GM21381 (cell line): Measurements from ENCODE around the gene VWF.

Experiments used
- ATAC-seq: cut with Tn5 transposase; IDR thresholded peaks from one replicate; pipeline ENCODE4 v1.9.1; 2021; ENCODE audit warnings: mild to moderate bottlenecking, moderate library complexity; ENCODE audit not compliant: unreplicated experiment

VWF gene

GRCh38 chr12:6062757-6063735, 61.4 kb downstream of the VWF start:
- no peak for ATAC-seq

- ATAC-seq: no peak
These were observed 62.1 kb downstream of the VWF start for GRCh38 chr12:6062395-6062756.

DNA sequence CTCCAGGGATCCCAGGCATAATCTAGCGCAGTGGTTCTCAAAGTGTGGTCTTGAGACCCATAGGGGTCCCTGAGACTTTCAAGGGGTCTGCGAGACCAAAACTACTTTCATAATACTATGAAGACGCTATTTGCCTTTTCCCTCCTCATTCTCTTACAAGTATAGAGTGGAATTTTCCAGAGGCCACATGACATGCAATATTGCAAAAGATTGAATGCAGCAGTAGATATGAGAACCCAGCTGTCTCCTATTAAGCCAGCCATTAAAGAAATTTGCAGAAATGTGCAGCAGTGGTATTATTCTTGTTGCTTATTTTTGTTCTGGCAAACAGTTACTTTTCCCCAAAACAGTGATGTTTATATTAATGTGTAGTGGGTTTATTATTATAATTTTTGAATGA, 62.8 kb downstream of the VWF start:
- ATAC-seq: no peak

DNA sequence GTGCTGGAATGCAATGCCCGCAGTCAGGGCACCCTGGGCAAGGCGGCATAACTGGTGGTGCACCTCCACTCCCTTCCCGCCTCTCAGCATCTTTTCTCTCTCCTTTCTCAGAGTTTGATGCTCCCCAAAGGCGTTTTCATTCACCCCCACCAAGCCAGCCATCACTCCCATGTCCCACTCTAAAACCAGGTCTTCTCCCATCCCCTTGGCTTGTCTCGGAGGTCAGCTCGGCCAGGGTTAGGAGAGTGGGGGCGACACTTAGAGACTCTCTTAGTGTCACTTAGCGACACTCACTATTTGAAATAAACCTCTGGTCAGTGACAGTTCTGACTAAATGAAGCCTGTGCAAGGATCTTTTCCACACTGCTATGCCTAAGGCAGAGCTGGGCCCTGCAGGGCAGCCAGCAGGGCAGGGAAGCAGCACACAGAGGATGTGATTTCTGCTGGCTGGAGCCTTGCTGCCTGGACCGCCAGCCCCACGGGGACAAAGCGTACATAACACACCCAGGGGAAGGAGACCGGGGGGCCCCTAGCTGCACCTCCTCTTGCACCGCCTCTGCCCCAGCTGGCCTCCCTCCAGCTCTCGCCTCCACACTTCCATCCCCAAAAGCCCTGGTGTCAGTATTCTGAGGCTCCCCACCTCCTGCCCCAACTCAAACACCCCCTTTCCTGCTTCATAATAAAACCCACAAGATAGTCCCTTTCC, 64.5 kb downstream of the VWF start:
- ATAC-seq: no peak

GRCh38 chr12:6059221-6059620, 65.2 kb downstream of the VWF start:
- ATAC-seq: no peak

DNA sequence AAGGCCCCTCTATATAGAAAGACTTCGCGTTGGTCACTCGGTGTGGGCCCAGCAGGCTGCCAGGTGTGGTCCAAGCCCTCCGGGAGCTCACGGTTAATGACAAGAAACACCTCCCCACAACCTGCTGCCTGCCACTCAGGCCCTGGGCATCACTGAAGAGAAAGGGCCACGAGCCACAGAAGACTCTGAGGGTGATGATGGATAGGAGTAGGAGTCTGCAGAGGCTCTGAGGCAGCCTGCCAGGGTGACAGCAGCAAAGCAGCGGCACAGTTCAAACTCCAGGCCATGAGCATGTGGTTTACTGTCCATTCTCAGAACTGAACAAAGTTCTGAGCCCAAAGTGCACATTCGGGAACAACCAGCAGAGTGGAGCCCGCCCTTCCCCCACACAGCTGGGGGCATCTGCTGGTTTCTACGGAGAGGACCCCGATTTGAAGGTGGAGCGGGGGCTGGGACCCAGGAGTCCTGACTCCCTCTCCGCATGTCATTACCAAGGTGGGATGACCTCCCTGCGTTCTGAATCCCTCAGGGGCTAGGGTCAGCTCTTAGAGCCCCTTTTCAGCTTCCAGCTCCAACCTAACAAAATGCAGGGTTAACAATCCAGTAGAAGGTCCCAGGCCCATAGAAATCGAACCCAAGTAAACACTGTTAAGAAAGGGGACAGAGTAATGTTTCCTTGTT, 65.8 kb downstream of the VWF start:
- ATAC-seq: no peak

DNA sequence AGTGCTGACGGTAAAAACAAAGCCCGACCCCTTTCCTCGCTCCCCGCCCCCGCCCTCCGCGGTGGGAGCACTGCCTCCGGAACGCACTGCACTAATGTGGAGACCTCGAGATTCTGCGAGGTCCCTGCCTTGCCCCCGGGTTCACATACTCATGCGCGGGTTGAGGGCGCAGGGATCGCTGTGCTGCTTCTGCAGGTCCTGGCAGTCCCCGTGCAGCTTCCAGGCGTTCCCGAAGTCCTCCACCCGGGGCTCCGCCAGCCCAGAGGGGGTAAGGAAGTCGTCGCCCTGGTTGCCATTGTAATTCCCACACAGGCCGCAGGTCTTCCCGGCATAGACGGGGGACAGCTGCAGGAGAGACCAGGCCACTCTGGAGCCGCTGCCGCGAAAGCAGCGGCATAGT, 66.8 kb downstream of the VWF start:
- ATAC-seq: no peak

- ATAC-seq: no peak
These were observed 67.8 kb downstream of the VWF start for GRCh38 chr12:6056406-6057240.

DNA sequence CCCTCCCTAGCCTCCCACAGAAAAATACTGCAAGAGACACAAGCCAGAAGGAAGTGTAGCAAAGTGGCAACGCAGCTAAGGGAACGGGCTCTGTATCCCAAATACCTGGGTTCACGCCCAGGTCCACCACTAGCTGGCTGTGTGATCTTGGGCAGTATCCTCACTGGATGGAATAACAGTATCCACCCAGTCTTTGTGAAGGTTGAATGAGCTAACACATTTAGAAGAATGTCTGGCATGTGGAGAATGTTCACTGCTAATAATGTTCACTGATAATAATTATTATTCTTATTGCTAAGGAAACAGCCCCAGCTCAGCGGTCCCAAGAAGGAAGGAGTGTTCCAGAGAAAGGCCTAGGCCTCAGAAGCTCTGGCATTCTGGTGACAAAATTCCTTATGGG, 70.9 kb downstream of the VWF start:
- no peak for ATAC-seq

DNA sequence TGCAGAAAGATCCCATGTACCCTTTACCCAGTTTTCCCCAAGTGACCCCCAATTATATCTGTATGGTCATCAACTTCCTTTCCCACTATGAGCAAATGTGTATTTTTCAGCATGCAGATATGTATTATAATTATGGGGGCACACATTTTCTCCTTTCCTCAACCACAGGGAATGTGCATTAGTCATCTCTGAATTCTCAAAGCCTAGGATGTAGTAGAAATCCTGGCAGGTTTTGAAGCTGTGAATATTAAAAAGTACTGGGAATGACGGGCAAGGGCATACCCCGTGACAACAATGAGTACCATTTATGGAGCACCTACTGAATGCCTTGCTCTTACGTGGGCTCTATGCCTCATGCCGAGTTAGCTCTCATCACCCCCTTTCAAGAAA, 71.5 kb downstream of the VWF start:
- ATAC-seq: no peak

GRCh38 chr12:6052206-6052939, 72.1 kb downstream of the VWF start:
- no peak for ATAC-seq

DNA sequence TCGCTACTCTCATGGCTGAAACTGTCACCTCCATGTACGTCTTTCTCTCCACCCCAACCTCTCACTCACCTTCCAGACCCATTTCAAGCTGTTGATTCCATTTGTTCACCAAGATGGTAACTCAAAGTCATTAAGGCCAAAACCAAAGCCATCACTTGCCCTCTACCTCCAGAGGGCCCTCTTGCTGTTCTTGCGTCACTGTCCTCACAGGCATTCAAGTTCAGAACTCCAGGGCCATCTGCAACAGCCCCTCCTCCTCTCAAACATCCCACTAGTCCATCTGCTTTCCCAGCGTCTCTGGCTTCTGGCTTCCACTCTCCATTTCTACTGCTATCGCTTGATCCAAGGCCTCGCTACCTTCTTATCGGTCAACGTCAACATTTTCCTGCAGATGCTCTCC, 74.5 kb downstream of the VWF start:
- no peak for ATAC-seq

- no peak for ATAC-seq
These were observed 74.9 kb downstream of the VWF start for GRCh38 chr12:6049587-6049986.

DNA sequence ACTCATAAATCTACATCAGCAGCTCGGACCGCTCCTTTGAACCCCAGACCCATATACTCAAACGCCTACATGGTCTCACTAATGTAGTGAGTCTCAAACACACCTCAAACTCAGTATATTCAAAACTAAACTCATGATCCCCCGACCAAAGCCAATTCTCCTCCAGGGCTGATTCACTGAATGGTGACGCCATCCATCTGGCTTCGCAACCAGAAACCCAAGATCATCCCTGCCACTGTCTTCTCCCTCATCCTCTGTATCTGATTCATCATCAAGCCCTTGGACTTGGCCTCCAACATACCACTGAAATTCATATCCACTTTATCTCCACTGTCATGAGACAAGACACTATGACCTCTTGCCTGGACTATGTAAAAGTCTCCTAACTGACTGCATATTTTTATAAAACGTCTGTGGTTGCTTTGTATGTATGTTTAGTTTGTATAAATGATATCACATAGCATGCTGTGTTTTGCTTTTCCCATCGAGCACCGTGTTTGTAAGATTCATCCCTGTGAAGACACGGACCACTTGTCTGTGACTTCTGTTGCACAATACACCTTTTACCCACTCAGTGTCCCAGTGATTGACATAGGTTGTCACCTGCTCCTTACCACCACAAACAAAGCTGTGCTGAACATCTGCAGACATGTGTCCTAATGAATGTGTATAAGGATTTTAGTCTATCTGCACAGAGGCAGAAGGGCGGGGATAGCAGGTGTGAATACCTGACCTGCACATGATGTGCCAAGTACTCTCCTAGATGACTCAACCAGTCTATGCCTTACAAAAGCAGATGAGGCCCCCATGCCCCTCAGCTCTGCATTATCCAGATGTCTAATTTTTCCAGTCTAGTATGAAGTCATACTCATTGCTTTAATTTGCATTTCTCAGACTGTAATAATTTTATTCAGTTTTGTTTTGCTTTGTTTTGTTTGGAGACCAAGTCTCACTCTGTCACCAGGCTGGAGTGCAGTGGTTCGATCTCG, 76.9 kb downstream of the VWF start:
- ATAC-seq: no peak

- no peak for ATAC-seq
These were observed 77.8 kb downstream of the VWF start for GRCh38 chr12:6046511-6047180.

- ATAC-seq: no peak
These were observed 79.0 kb downstream of the VWF start for GRCh38 chr12:6045438-6045837.

GRCh38 chr12:6044082-6044481, 80.4 kb downstream of the VWF start:
- ATAC-seq: no peak

DNA sequence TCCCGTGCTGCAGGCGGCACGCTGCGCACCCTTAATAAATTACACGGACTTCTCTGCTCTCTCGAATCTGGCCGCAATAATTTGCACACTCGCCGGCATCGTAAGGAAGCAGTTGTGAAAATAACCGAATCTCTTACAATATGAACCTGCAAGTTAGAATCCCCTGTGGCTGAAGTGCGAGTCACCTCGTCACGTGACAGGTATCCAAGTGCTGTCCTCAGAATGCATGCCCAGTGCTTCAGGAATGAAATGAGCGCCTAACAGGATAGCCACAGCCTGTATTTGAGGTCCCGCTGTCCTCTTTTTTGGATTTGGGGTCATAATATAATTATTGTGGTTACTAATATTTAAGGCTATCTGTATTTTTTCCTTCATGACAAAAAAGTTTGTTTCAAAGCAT, 82.0 kb downstream of the VWF start:
- no peak for ATAC-seq
